ENCODE data around the gene TMEM80. TPM values are rescaled to one million over a fixed set of nuclear protein-coding genes. Genes with fewer than 3 reads are reported as not detected.
A peak's percentile ranks its signal among the peaks of the same experiment; 100 is the strongest.

TMEM80 gene
- total RNA-seq, 4 donors from 2014 or later = 15.3 to 43.9 (median 38.1) TPM

DNA sequence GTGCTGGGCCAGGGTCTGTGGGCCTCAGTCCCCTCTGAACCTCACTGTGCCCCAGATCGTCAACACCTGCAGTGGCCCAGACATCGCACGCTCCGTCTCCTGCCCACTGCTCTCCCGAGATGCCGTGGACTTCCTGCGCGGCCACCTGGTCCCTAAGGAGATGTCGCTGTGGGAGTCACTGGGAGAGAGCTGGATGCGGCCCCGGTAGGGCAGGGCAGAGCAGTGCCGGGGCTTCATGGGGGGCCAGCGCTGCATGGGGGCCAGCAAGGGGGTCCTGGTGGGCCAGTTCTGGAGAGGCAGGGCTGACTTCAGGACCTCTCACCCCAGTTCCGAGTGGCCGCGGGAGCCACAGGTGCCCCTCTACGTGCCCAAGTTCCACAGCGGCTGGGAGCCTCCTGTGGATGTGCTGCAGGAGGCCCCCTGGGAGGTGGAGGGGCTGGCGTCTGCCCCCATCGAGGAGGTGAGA, 26.8 kb downstream of the TMEM80 start:
- 67 to 86% methylated on average over 4 to 16 of the region's 20 CpGs for WGBS, 2 donors
- H3K36me3 ChIP-seq = peaks cover 0 to 19% (median 0%) of the 10 kb centered on the region in 3 donors
- DNase-seq (ENCODE audit: low spot score in 2 of 2) = no peak
- no peaks in the 10 kb centered on the region for H3K9me3 ChIP-seq
- H3K27me3 ChIP-seq = peaks cover 0 to 50% of the 10 kb centered on the region in 2 donors
- H3K27ac ChIP-seq = no peak overlapping the region
- no peak overlapping the region for H3K4me3 ChIP-seq
- H3K4me1 ChIP-seq = peaks cover 0 to 51% (median 29%) of the 10 kb centered on the region in 4 donors
- TF ChIP-seq CTCF (IDR thresholded peaks at IDR 0.05) (no peak), EP300 (IDR thresholded peaks at IDR 0.05) (no peak), POLR2A (IDR thresholded peaks at IDR 0.05) (no peak)

GRCh38 chr11:723120-723883, 27.7 kb downstream of the TMEM80 start:
- Histone ChIP-seq H3K4me3 (no peak overlapping the region), H3K27me3 (peaks cover 0 to 50% of the 10 kb centered on the region in 2 donors), H3K36me3 (peaks cover 0 to 19% (median 0%) of the 10 kb centered on the region in 3 donors), H3K9me3 (no peaks in the 10 kb centered on the region), H3K4me1 (peaks cover 0 to 60% (median 38%) of the 10 kb centered on the region in 4 donors), H3K27ac (no peak overlapping the region)
- DNase-seq (ENCODE audit: low spot score in 2 of 2) = peak in 1 of 2 donors; percentile 61
- 53 to 54% methylated on average over 3 to 8 of the region's 8 CpGs for WGBS, 2 donors
- TF ChIP-seq CTCF (IDR thresholded peaks at IDR 0.05) (peak; percentile 45 to 72 (median 58)), EP300 (IDR thresholded peaks at IDR 0.05) (peak in 1 of 2 donors; percentile 15), POLR2A (IDR thresholded peaks at IDR 0.05) (no peak)

DNA sequence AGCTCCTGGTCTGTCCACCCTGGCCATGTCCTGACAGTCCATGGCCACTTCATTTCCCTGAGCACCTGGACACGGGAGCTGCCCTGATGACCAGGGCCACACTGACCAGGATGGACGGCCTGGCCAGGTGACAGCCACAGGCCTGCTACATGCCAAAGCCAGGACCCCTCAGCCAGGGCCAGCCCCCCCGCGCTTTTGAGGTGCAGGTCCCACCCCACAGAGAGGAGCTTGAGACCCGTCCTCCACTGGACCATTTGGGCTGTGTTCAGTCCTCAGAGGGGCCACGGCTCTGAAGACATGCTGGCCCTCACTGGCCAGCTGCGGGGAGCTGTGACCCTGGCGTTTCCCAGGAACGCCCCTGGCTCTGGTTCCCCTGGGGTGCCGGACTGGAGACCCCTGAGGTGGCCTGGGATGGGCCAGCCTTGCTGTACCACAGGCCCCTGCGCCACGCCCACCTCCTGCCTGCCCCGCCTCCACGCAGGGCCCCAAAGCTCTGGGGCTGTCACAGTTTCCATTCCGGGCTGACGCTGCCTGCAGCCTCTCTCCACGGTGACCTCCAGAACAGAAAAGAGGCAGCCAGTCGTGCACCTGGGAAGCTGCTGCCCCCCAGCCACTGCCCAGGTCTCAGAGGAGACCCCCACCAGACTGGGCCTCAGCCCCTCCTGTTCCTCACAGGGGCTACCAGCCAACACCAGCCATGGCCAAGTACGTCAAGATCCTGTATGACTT, 28.6 kb downstream of the TMEM80 start:
- DNase-seq (ENCODE audit: low spot score in 2 of 2) = no peak
- Histone ChIP-seq H3K27me3 (peaks cover 0 to 50% of the 10 kb centered on the region in 2 donors), H3K27ac (no peak overlapping the region), H3K4me3 (no peak overlapping the region), H3K36me3 (peaks cover 0 to 19% (median 0%) of the 10 kb centered on the region in 3 donors), H3K4me1 (peaks cover 0 to 69% (median 47%) of the 10 kb centered on the region in 4 donors), H3K9me3 (no peaks in the 10 kb centered on the region)
- WGBS, 2 donors = 68 to 78% methylated on average over 10 to 13 of the region's 19 CpGs
- no peak for TF ChIP-seq CTCF (IDR thresholded peaks at IDR 0.05)
- TF ChIP-seq POLR2A (IDR thresholded peaks at IDR 0.05) = no peak
- no peak for TF ChIP-seq EP300 (IDR thresholded peaks at IDR 0.05)

GRCh38 chr11:724778-725386, 29.3 kb downstream of the TMEM80 start:
- no peak for DNase-seq (ENCODE audit: low spot score in 2 of 2)
- H3K27ac ChIP-seq = no peak overlapping the region
- peaks cover 0 to 19% (median 0%) of the 10 kb centered on the region in 3 donors for H3K36me3 ChIP-seq
- no peaks in the 10 kb centered on the region for H3K9me3 ChIP-seq
- H3K4me3 ChIP-seq = no peak overlapping the region
- peaks cover 0 to 75% (median 51%) of the 10 kb centered on the region in 4 donors for H3K4me1 ChIP-seq
- TF ChIP-seq EP300 (IDR thresholded peaks at IDR 0.05) = no peak
- TF ChIP-seq CTCF (IDR thresholded peaks at IDR 0.05) = no peak
- TF ChIP-seq POLR2A (IDR thresholded peaks at IDR 0.05) = no peak
- 72 to 76% methylated on average over 13 to 18 of the region's 18 CpGs for WGBS, 2 donors
- H3K27me3 ChIP-seq = peaks cover 0 to 49% of the 10 kb centered on the region in 2 donors

Data from tibial nerve (tissue), 4 donors.